Small intestine (tissue), 7 donors: ENCODE measurements around the gene PRG2. TPM values are rescaled to one million over a fixed set of nuclear protein-coding genes. Genes with fewer than 3 reads are reported as not detected.
"Not testable (repeated sequence)": the region's sequence is repeated elsewhere in the genome, so short reads cannot be mapped to it uniquely, and the experiment has no call there.

Source experiments
- DNase-seq, 2 donors: peaks; one replicate each; pipeline versions ENCODE4 v3.0.0 to v3.0.0-alpha.2; 2013
- FAIRE-seq: peaks from 2 replicates; lab custom pipeline; 2012; peaks lifted over from hg19 to GRCh38; lab: Jason Lieb, UNC
- H3K27ac ChIP-seq, 3 donors: one replicate each; pipeline ENCODE4 v1.5.1; 2013; ENCODE audit warnings: low read length in 2 of 3, mild to moderate bottlenecking in 2 of 3, control low read depth in 1 of 3, inconsistent platforms in 1 of 3, low read depth in 1 of 3, moderate library complexity in 1 of 3
- H3K27me3 ChIP-seq, 3 donors: one replicate each; pipeline ENCODE4 v1.6.1; 2013; ENCODE audit warnings: low read length in 3 of 3, inconsistent platforms in 1 of 3; ENCODE audit not compliant: control insufficient read depth in 3 of 3, insufficient read depth in 3 of 3
- H3K36me3 ChIP-seq, 3 donors: one replicate each; pipeline ENCODE4 v1.6.1; 2013; ENCODE audit warnings: low read length in 3 of 3, inconsistent platforms in 1 of 3, low read depth in 1 of 3, mild to moderate bottlenecking in 1 of 3, moderate library complexity in 1 of 3; ENCODE audit not compliant: control insufficient read depth in 3 of 3, insufficient read depth in 2 of 3
- H3K4me1 ChIP-seq, 3 donors: one replicate each; pipeline ENCODE4 v1.6.1; 2013; ENCODE audit warnings: low read length in 2 of 3, inconsistent platforms in 1 of 3, low read depth in 1 of 3, mild to moderate bottlenecking in 1 of 3, moderate library complexity in 1 of 3; ENCODE audit not compliant: control insufficient read depth in 3 of 3, insufficient read depth in 2 of 3
- H3K4me3 ChIP-seq, 3 donors: one replicate each; pipeline ENCODE4 v1.5.1; 2013; ENCODE audit warnings: low read length in 3 of 3, control low read depth in 1 of 3, inconsistent platforms in 1 of 3, low read depth in 1 of 3, mild to moderate bottlenecking in 1 of 3, moderate library complexity in 1 of 3
- H3K9me3 ChIP-seq, 2 donors: one replicate each; pipeline ENCODE4 v1.6.1; 2013; ENCODE audit warnings: low read depth in 1 of 2, low read length in 1 of 2; ENCODE audit not compliant: control insufficient read depth in 2 of 2, insufficient read depth in 1 of 2
- WGBS, 3 donors: extraction: QIAGEN DNeasy Blood & Tissue Kit; methylation state at CpG; one replicate each; pipeline ENCODE4 v1.1.7; 2013; 5-methylcytosine and 5-hydroxymethylcytosine counted together
- polyA plus RNA-seq, 4 donors: library from polyadenylated mRNA; stranded (reverse) in 3 of 4; unstranded in 1 of 4; fragments of 200-250 nt in 3 of 4; fragments of 120-200 nt in 1 of 4; gene quantifications; one replicate each; pipeline versions ENCODE4 v1.2.1 to v1.2.3, GENCODE V29; 2013
- donor health status: healthy with polysubstance abuse.
- donor health status: control.
- donor health status: control.
- donor health status: Bipolar disorder and iron deficiency.
- donor health status: healthy.

The PRG2 gene
- polyA plus RNA-seq, 4 donors, result 0.15 to 0.31 TPM; not detected in 2

GRCh38 chr11:57338142-57338541 is 52.3 kb downstream of the PRG2 start, which contains the start of gene P2RX3:
Gene P2RX3, plus strand, starts transcription at chr11:57338352. Its CDS starts 199 bp downstream, at chr11:57338551.
- DNase-seq, result no peak
- H3K36me3 ChIP-seq, result peaks cover 0 to 9% (median 0%) of the 10 kb centered on the region in 3 donors
- FAIRE-seq, result no peak
- 33 to 44% (median 43%) methylated on average over 4 of the region's 4 CpGs for WGBS, 3 donors
- peaks cover 2 to 10% (median 8%) of the 10 kb centered on the region in 3 donors for H3K4me1 ChIP-seq
- no peak within 1 kb of the TSS for H3K27ac ChIP-seq
- H3K9me3 ChIP-seq, result no peaks in the 10 kb centered on the region
- H3K27me3 ChIP-seq, result peaks cover 0 to 7% (median 0%) of the 10 kb centered on the region in 3 donors
- no peak within 1 kb of the TSS for H3K4me3 ChIP-seq

- not testable (repeated sequence) for H3K27ac ChIP-seq, DNase-seq, H3K27me3 ChIP-seq, H3K4me3 ChIP-seq, FAIRE-seq, H3K9me3 ChIP-seq
- 90 to 94% (median 93%) methylated on average over 6 of the region's 6 CpGs for WGBS, 3 donors
- Histone ChIP-seq H3K4me1 (peaks cover 2 to 10% (median 8%) of the 10 kb centered on the region in 3 donors), H3K36me3 (peaks cover 2 to 20% (median 7%) of the 10 kb centered on the region in 3 donors)
Observed at GRCh38 chr11:57336856-57337255, 53.6 kb downstream of the PRG2 start.

Other genes starting within 250 kb of the PRG2 start
- gene LRRC55, start 208.7 kb downstream of the PRG2 start, polyA plus RNA-seq, result 1 to 10 TPM in 1 of 4 donors, under 1 TPM in 1, not detected in 2; 0.44 to 1.6 TPM
- 10 to 100 TPM in 1 of 4 donors, 1 to 10 TPM in 1, under 1 TPM in 1, not detected in 1; 0.27 to 25.4 (median 3.4) TPM for gene APLNR, start 153.4 kb downstream of the PRG2 start, polyA plus RNA-seq
- 100 to 1,000 TPM in 1 of 4 donors, 10 to 100 TPM in 3; 72.1 to 178 (median 98.6) TPM for gene TNKS1BP1, start 65.7 kb downstream of the PRG2 start, polyA plus RNA-seq
- gene SSRP1, start 54.8 kb downstream of the PRG2 start, polyA plus RNA-seq, result 10 to 100 TPM; 32.4 to 95.4 (median 63.7) TPM
- gene P2RX3, start 52.3 kb downstream of the PRG2 start, polyA plus RNA-seq, result under 1 TPM in 2 of 4 donors, not detected in 2; 0.46 to 0.68 TPM
- under 1 TPM in 1 of 4 donors, not detected in 3; 0.22 TPM for gene PRG3, start 9.5 kb downstream of the PRG2 start, polyA plus RNA-seq
- 10 to 100 TPM in 2 of 4 donors, 1 to 10 TPM in 2; 2.4 to 13.8 (median 8.3) TPM for gene SLC43A3, start 36.5 kb upstream of the PRG2 start, polyA plus RNA-seq
- under 1 TPM in 2 of 4 donors, not detected in 2; 0.70 to 0.87 TPM for gene RTN4RL2, start 69.9 kb upstream of the PRG2 start, polyA plus RNA-seq
- 10 to 100 TPM in 2 of 4 donors, 1 to 10 TPM in 1, under 1 TPM in 1; 0.67 to 25.0 (median 7.9) TPM for gene SLC43A1, start 125.1 kb upstream of the PRG2 start, polyA plus RNA-seq
- gene TIMM10, start 140.1 kb upstream of the PRG2 start, polyA plus RNA-seq, result 10 to 100 TPM; 26.0 to 84.8 (median 60.7) TPM
- gene SMTNL1, start 146.9 kb upstream of the PRG2 start, polyA plus RNA-seq, result under 1 TPM in 1 of 4 donors, not detected in 3; 0.58 TPM
- 10 to 100 TPM; 51.7 to 72.3 (median 58.7) TPM for gene UBE2L6, start 177.0 kb upstream of the PRG2 start, polyA plus RNA-seq
- gene SERPING1, start 207.0 kb upstream of the PRG2 start, polyA plus RNA-seq, result 100 to 1,000 TPM in 1 of 4 donors, 10 to 100 TPM in 2, 1 to 10 TPM in 1; 5.4 to 201 (median 20.3) TPM